22Rv1 (cell line): ENCODE data around the gene OR2T3.
"Not testable (repeated sequence)": the region's sequence is repeated elsewhere in the genome, so short reads cannot be mapped to it uniquely, and the experiment has no call there.

Experiments
- H3K27ac ChIP-seq: fragments of 450-650 bp; 2 replicates; pipeline ENCODE4 v1.5.1; 2017

OR2T3 gene

GRCh38 chr1:248473051-248473450 is at the start of gene OR2T3:
OR2T3 (plus strand) TSS chr1:248473351; CDS start chr1:248473351, 0 bp downstream.
- not testable (repeated sequence) for H3K27ac ChIP-seq

- H3K27ac ChIP-seq, result not testable (repeated sequence)
Measured at GRCh38 chr1:248427526-248428191, 45.5 kb upstream of the OR2T3 start.

- not testable (repeated sequence) for H3K27ac ChIP-seq
Measured at GRCh38 chr1:248428192-248428533, 45.0 kb upstream of the OR2T3 start.

GRCh38 chr1:248431683-248432082 is 41.5 kb upstream of the OR2T3 start:
- not testable (repeated sequence) for H3K27ac ChIP-seq

GRCh38 chr1:248432201-248432600 is 41.0 kb upstream of the OR2T3 start:
- not testable (repeated sequence) for H3K27ac ChIP-seq

- H3K27ac ChIP-seq, result not testable (repeated sequence)
Measured at GRCh38 chr1:248433811-248434415, 39.2 kb upstream of the OR2T3 start.

GRCh38 chr1:248434913-248435312 is 38.2 kb upstream of the OR2T3 start:
- H3K27ac ChIP-seq, result not testable (repeated sequence)

GRCh38 chr1:248436303-248436702 is 36.8 kb upstream of the OR2T3 start:
- H3K27ac ChIP-seq, result not testable (repeated sequence)

- H3K27ac ChIP-seq, result not testable (repeated sequence)
Measured at GRCh38 chr1:248438668-248439067, 34.5 kb upstream of the OR2T3 start.

GRCh38 chr1:248439283-248439682 is 33.9 kb upstream of the OR2T3 start:
- H3K27ac ChIP-seq, result not testable (repeated sequence)

GRCh38 chr1:248442500-248443277 is 30.5 kb upstream of the OR2T3 start:
- H3K27ac ChIP-seq, result not testable (repeated sequence)

- not testable (repeated sequence) for H3K27ac ChIP-seq
Measured at GRCh38 chr1:248444603-248445002, 28.5 kb upstream of the OR2T3 start.

- H3K27ac ChIP-seq, result not testable (repeated sequence)
Measured at GRCh38 chr1:248445399-248445798, 27.8 kb upstream of the OR2T3 start, which contains the start of gene OR2T2. OR2T2 (plus strand) TSS chr1:248445637; CDS start chr1:248452798, 7,161 bp downstream.

- H3K27ac ChIP-seq, result not testable (repeated sequence)
Measured at GRCh38 chr1:248448409-248449074, 24.6 kb upstream of the OR2T3 start.

GRCh38 chr1:248449821-248450465 is 23.2 kb upstream of the OR2T3 start:
- not testable (repeated sequence) for H3K27ac ChIP-seq

GRCh38 chr1:248450466-248451145 is 22.5 kb upstream of the OR2T3 start:
- not testable (repeated sequence) for H3K27ac ChIP-seq

- H3K27ac ChIP-seq, result not testable (repeated sequence)
Measured at GRCh38 chr1:248453619-248454018, 19.5 kb upstream of the OR2T3 start.

- not testable (repeated sequence) for H3K27ac ChIP-seq
Measured at GRCh38 chr1:248455045-248455444, 18.1 kb upstream of the OR2T3 start.

- H3K27ac ChIP-seq, result not testable (repeated sequence)
Measured at GRCh38 chr1:248456635-248457034, 16.5 kb upstream of the OR2T3 start.

GRCh38 chr1:248459117-248459516 is 14.0 kb upstream of the OR2T3 start:
- not testable (repeated sequence) for H3K27ac ChIP-seq
